CD4-positive, alpha-beta T cell treated with Interleukin-6 at 100 ng/mL for 8 hours (primary cell): ENCODE results near the gene ACSF3.
"Not testable (repeated sequence)": the region's sequence is repeated elsewhere in the genome, so short reads cannot be mapped to it uniquely, and the experiment has no call there.

Source experiments
- DNase-seq: peaks from one replicate; pipeline ENCODE4 v3.0.0-alpha.2; 2020; ENCODE audit warnings: mixed read lengths, low spot score

The ACSF3 gene

GRCh38 chr16:89073346-89074071 is 20.1 kb upstream of the ACSF3 start:
- DNase-seq: no peak

- DNase-seq: not testable (repeated sequence)
Observed at GRCh38 chr16:89074072-89074674, 19.5 kb upstream of the ACSF3 start.

- no peak for DNase-seq
Observed at GRCh38 chr16:89074803-89075688, 18.6 kb upstream of the ACSF3 start.

- no peak for DNase-seq
Observed at GRCh38 chr16:89076159-89076558, 17.5 kb upstream of the ACSF3 start.

GRCh38 chr16:89077076-89077475 is 16.6 kb upstream of the ACSF3 start:
- DNase-seq: no peak

GRCh38 chr16:89078172-89078571 is 15.5 kb upstream of the ACSF3 start:
- no peak for DNase-seq

- no peak for DNase-seq
Observed at GRCh38 chr16:89079434-89079980, 14.1 kb upstream of the ACSF3 start.

GRCh38 chr16:89080196-89080853 is 13.3 kb upstream of the ACSF3 start:
- DNase-seq: no peak

- no peak for DNase-seq
Observed at GRCh38 chr16:89081556-89081955, 12.1 kb upstream of the ACSF3 start.

GRCh38 chr16:89084411-89084810 is 9.2 kb upstream of the ACSF3 start:
- DNase-seq: no peak

GRCh38 chr16:89084814-89085612 is 8.6 kb upstream of the ACSF3 start:
- no peak for DNase-seq

GRCh38 chr16:89085755-89086154 is 7.9 kb upstream of the ACSF3 start:
- DNase-seq: no peak

GRCh38 chr16:89087922-89088497 is 5.6 kb upstream of the ACSF3 start:
- DNase-seq: no peak

GRCh38 chr16:89089120-89089519 is 4.5 kb upstream of the ACSF3 start:
- no peak for DNase-seq

- DNase-seq: no peak
Observed at GRCh38 chr16:89090182-89090630, 3.4 kb upstream of the ACSF3 start.

- no peak for DNase-seq
Observed at GRCh38 chr16:89090669-89091426, 2.8 kb upstream of the ACSF3 start.

- DNase-seq: no peak
Observed at GRCh38 chr16:89092013-89092412, 1.6 kb upstream of the ACSF3 start.

GRCh38 chr16:89093252-89093601 is 425 bp upstream of the ACSF3 start:
- not testable (repeated sequence) for DNase-seq

GRCh38 chr16:89094252-89094879 is 714 bp downstream of the ACSF3 start:
- no peak for DNase-seq

- DNase-seq: no peak
Observed at GRCh38 chr16:89094880-89095258, 1.2 kb downstream of the ACSF3 start.
